HepG2 (cell line): ENCODE results near the gene SRSF2. TPM values are rescaled to one million over a fixed set of nuclear protein-coding genes. Genes with fewer than 3 reads are reported as not detected.

ENCODE experiments used
- CHD2 ChIP-seq: IDR thresholded peaks from 2 replicates; pipeline ENCODE4 v1.6.1; 2011; ENCODE audit warnings: low read depth, low read length, improper control_type of control experiment
- HNRNPLL ChIP-seq: fragments of 200-400 bp; formaldehyde crosslinking; IDR thresholded peaks from 2 replicates; pipeline ENCODE4 v1.6.1; 2017; ENCODE audit warnings: mild to moderate bottlenecking, low read depth, low read length; ENCODE audit not compliant: poor library complexity, severe bottlenecking
- NFE2 ChIP-seq: sonication (generic); formaldehyde crosslinking; IDR thresholded peaks from 2 replicates; pipeline ENCODE4 v1.4.0; 2020; ENCODE audit warnings: missing genetic modification reagents
- POLR2AphosphoS2 ChIP-seq: IDR thresholded peaks from 2 replicates; pipeline ENCODE4 v1.6.1; 2011; ENCODE audit warnings: low read depth, low read length, improper control_type of control experiment
- RAD21 ChIP-seq: fragments of 450-650 bp; formaldehyde crosslinking; IDR thresholded peaks from 2 replicates; pipeline ENCODE4 v1.5.0; 2020; ENCODE audit warnings: mild to moderate bottlenecking
- RELA ChIP-seq: sonication (generic); formaldehyde crosslinking; IDR thresholded peaks from 2 replicates; pipeline ENCODE4 v1.4.0; 2020; ENCODE audit warnings: missing genetic modification reagents
- RFX3 ChIP-seq: IDR thresholded peaks from 2 replicates; pipeline ENCODE4 v1.6.1; 2016; ENCODE audit warnings: missing biosample characterization, missing genetic modification reagents
- ZNF788 ChIP-seq: sonication (generic); formaldehyde crosslinking; IDR thresholded peaks from 2 replicates; pipeline ENCODE4 v1.5.0; 2020; ENCODE audit warnings: mild to moderate bottlenecking, missing genetic modification reagents, borderline replicate concordance
- polyA plus RNA-seq, 8 experiments: library from polyadenylated mRNA; depleted of rRNA in 3 of 8; stranded (reverse) in 7 of 8; unstranded in 1 of 8; fragments of >200 nt; fragmentation: Illumina TruSeq in 4 of 8; extraction: Trizol in 4 of 8; gene quantifications; 2 replicates each; pipeline versions ENCODE4 v1.2.1 to v1.2.3, GENCODE V29; 2011 to 2016; ENCODE audit warnings: low read depth in 4 of 8, missing spikeins in 1 of 8, mixed read lengths in 1 of 8; ENCODE audit not compliant: insufficient read depth in 1 of 8
- total RNA-seq, 5 experiments: library from RNA; depleted of rRNA; stranded (reverse); fragments of >200 nt; fragmentation: Illumina TruSeq; extraction: Trizol; gene quantifications; 2 replicates each; pipeline ENCODE4 v1.2.3, GENCODE V29; 2016; ENCODE audit warnings: low read depth in 1 of 5
- TF ChIP-seq, protein P1 (sequence below): sonication (generic); formaldehyde crosslinking; IDR thresholded peaks from 2 replicates; pipeline ENCODE4 v1.4.0; 2020; ENCODE audit warnings: mild to moderate bottlenecking, missing genetic modification reagents
- TF ChIP-seq, protein P2 (sequence below): IDR thresholded peaks from 2 replicates; pipeline ENCODE4 v1.6.1; 2016; ENCODE audit warnings: control low read depth

The SRSF2 gene
- total and polyA plus RNA-seq, 2 of the 13 experiments (the other 11 are each of a cell fraction or from before 2014, with no cell fraction given): 306 to 319 TPM

DNA sequence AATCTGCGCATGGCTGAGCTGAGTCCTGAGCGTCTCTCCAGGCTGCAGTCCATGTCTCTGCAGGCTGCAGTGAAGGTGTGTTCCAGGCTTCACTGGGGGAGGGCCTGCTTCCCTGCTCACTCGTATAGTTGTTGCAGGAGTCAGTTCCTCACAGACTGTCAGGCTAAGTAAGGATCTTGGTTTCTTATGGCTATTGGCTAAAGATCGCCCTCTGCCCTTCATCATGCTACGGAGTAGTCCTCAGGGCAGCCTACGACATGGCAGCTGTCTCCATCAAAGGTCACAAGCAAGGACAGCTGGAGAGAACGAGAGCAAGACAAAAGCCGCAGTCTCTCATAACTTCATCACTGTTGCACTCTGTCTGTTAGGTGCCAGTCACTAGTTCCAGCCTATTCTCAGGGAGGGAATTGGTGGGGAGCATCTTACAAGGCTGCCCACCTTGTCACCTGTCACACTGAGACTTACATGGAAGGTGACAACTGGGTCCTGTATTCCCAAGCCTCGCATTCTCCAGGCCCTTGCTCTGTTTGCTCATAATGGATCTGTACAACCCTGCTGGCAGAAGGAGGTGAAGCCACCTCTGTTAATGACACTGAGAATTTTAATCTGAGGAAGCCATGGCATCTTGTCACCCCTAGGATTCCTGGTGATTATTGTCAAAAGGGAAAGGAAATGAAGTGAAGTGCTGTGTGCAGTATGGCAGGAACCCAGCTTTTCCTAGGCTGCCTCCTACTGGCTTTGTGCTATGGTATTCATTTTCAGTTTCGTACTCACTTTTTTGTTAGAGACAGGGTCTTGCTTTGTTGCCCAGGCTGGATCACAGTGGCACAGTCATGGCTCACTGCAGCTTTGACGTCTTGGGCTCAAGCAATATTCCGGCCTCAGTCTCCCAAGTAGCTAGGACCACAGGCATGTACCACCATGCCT lies 44.2 kb upstream of the SRSF2 start (continued):
- TF ChIP-seq, protein P1, sequence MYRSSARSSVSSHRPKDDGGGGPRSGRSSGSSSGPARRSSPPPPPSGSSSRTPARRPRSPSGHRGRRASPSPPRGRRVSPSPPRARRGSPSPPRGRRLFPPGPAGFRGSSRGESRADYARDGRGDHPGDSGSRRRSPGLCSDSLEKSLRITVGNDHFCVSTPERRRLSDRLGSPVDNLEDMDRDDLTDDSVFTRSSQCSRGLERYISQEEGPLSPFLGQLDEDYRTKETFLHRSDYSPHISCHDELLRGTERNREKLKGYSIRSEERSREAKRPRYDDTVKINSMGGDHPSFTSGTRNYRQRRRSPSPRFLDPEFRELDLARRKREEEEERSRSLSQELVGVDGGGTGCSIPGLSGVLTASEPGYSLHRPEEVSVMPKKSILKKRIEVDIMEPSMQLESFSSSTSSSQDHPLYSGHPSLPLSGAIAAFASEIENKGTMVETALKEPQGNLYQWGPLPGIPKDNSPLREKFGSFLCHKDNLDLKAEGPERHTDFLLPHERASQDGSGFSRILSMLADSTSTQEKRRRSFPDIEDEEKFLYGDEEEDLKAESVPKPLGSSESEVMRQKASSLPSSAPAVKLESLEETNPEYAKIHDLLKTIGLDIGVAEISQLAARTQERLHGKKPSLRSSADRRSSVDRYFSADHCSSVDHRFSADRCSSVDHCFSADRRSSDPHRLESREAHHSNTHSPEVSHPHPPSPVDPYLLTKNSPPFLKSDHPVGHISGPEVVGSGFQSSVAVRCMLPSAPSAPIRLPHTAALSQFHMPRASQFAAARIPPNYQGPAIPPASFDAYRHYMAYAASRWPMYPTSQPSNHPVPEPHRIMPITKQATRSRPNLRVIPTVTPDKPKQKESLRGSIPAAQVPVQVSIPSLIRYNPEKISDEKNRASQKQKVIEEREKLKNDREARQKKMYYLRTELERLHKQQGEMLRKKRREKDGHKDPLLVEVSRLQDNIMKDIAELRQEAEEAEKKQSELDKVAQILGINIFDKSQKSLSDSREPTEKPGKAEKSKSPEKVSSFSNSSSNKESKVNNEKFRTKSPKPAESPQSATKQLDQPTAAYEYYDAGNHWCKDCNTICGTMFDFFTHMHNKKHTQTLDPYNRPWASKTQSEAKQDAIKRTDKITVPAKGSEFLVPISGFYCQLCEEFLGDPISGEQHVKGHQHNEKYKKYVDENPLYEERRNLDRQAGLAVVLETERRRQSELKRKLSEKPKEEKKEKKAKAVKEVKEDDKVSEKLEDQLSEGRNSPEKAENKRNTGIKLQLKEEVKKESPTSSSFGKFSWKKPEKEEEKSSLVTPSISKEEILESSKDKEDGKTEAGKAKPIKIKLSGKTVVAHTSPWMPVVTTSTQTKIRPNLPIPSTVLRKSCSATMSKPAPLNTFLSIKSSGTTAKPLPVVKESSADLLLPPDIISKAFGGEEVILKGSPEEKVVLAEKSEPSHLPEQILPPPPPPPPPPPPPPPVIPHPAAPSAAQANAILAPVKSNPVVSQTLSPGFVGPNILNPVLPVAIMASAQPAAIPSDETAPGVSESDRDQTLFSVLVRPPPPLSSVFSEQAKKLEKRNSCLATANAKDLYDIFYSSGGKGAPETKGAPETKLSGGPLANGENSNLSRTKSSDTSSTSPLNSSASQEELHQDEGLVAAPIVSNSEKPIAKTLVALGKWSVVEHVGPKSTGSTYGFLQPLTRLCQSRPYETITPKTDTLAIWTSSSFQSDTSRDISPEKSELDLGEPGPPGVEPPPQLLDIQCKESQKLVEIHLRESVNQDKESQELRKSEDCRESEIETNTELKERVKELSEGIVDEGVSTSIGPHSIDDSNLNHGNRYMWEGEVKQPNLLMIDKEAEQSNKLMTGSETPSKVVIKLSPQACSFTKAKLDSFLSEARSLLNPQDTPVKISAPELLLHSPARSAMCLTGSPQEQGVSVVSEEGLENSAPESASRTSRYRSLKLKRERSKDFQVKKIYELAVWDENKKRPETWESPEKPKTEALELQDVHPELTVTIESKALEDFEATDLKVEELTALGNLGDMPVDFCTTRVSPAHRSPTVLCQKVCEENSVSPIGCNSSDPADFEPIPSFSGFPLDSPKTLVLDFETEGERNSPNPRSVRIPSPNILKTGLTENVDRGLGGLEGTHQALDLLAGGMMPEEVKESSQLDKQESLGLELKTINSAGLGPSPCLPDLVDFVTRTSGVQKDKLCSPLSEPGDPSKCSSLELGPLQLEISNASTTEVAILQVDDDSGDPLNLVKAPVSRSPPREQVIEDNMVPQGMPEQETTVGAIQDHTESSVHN (CRISPR knock-in tag): no peak
- TF ChIP-seq POLR2AphosphoS2 (no peak), ZNF788 (CRISPR knock-in tag) (no peak), RFX3 (CRISPR knock-in tag) (no peak), RELA (no peak), RAD21 (CRISPR knock-in tag) (0 out of 2 replicates have a peak, but pooled peaks have one; percentile 27), NFE2 (CRISPR knock-in tag) (no peak), HNRNPLL (no peak), CHD2 (no peak)
- TF ChIP-seq, protein P2, sequence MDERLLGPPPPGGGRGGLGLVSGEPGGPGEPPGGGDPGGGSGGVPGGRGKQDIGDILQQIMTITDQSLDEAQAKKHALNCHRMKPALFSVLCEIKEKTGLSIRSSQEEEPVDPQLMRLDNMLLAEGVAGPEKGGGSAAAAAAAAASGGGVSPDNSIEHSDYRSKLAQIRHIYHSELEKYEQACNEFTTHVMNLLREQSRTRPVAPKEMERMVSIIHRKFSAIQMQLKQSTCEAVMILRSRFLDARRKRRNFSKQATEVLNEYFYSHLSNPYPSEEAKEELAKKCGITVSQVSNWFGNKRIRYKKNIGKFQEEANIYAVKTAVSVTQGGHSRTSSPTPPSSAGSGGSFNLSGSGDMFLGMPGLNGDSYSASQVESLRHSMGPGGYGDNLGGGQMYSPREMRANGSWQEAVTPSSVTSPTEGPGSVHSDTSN (CRISPR knock-in tag): no peak
